Measurements from ENCODE around the gene HOXA11.

- TF ChIP-seq NR2C2 (CRISPR knock-in tag; IDR thresholded peaks at IDR 0.05) = no peak
- TF ChIP-seq ESRRA (CRISPR knock-in tag; IDR thresholded peaks at IDR 0.05; ENCODE audit: borderline replicate concordance) = no peak
- no peak for TF ChIP-seq E2F1 (CRISPR knock-in tag; IDR thresholded peaks at IDR 0.05)
- TF ChIP-seq FOXP4 (CRISPR knock-in tag; IDR thresholded peaks at IDR 0.05) = no peak
- no peak for TF ChIP-seq CREB1 (CRISPR knock-in tag; IDR thresholded peaks at IDR 0.05)
- no peak for TF ChIP-seq SP1 (CRISPR knock-in tag; conservative IDR thresholded peaks at IDR 0.05)
- no peak for TF ChIP-seq GTF2I (CRISPR knock-in tag; conservative IDR thresholded peaks at IDR 0.05)
- no peak for TF ChIP-seq MAX (CRISPR knock-in tag; IDR thresholded peaks at IDR 0.05)
- no peak for TF ChIP-seq RELA (CRISPR knock-in tag; IDR thresholded peaks at IDR 0.05; ENCODE audit: borderline replicate concordance)
- no peak for TF ChIP-seq ZNF416 (CRISPR knock-in tag; IDR thresholded peaks at IDR 0.05)
- no peak for TF ChIP-seq CREM (CRISPR knock-in tag; IDR thresholded peaks at IDR 0.05)
- no peak for TF ChIP-seq IRF2 (CRISPR knock-in tag; IDR thresholded peaks at IDR 0.05; ENCODE audit: borderline replicate concordance, low read depth)
Observed at GRCh38 chr7:27229448-27229847, 44.4 kb upstream of the HOXA11 start.

All from WTC11 (cell line).